Nephron progenitor cell (in vitro differentiated cells): ENCODE results near the gene ANO9.

Source experiments
- DNase-seq: peaks from one replicate; pipeline ENCODE4 v3.0.0; 2021
- H3K27ac Mint-ChIP-seq: 2 replicates; pipeline ENCODE4 v1.8.0; 2021; ENCODE audit warnings: mild to moderate bottlenecking, moderate library complexity, mixed read lengths
- H3K27me3 Mint-ChIP-seq: 2 replicates; pipeline ENCODE4 v1.8.0; 2021; ENCODE audit warnings: mild to moderate bottlenecking, low read depth, mixed read lengths; ENCODE audit not compliant: poor library complexity
- H3K36me3 Mint-ChIP-seq: 2 replicates; pipeline ENCODE4 v1.8.0; 2021; ENCODE audit warnings: low read depth, mixed read lengths
- H3K4me1 Mint-ChIP-seq: 2 replicates; pipeline ENCODE4 v1.8.0; 2021; ENCODE audit warnings: mixed read lengths
- H3K4me3 Mint-ChIP-seq: 2 replicates; pipeline ENCODE4 v1.8.0; 2021; ENCODE audit warnings: mild to moderate bottlenecking, moderate library complexity, mixed read lengths
- H3K9me3 Mint-ChIP-seq: 2 replicates; pipeline ENCODE4 v1.8.0; 2021; ENCODE audit warnings: mild to moderate bottlenecking, moderate library complexity, mixed read lengths
- CTCF ChIP-seq: fragments of 200-600 bp; sonication (generic); IDR thresholded peaks from 2 replicates; pipeline ENCODE4 v1.5.0; 2021; ENCODE audit warnings: antibody characterized with exemption

The ANO9 gene

GRCh38 chr11:419248-420005 lies 22.4 kb downstream of the ANO9 start:
- peak; percentile 1 for DNase-seq
- no peak overlapping the region for H3K4me3 Mint-ChIP-seq
- H3K27ac Mint-ChIP-seq = no peak overlapping the region
- H3K27me3 Mint-ChIP-seq = peaks cover 62% of the 10 kb centered on the region
- H3K9me3 Mint-ChIP-seq = peaks cover 3% of the 10 kb centered on the region
- H3K4me1 Mint-ChIP-seq = peaks cover 18% of the 10 kb centered on the region
- no peak for TF ChIP-seq CTCF
- H3K36me3 Mint-ChIP-seq = no peaks in the 10 kb centered on the region

- Mint-ChIP-seq H3K27ac (no peak overlapping the region), H3K36me3 (no peaks in the 10 kb centered on the region), H3K4me1 (peaks cover 20% of the 10 kb centered on the region), H3K27me3 (peaks cover 60% of the 10 kb centered on the region), H3K9me3 (no peaks in the 10 kb centered on the region), H3K4me3 (no peak overlapping the region)
- DNase-seq = peak; percentile 2
- TF ChIP-seq CTCF = no peak
Measured at GRCh38 chr11:418343-419247, 23.2 kb downstream of the ANO9 start.

GRCh38 chr11:417652-418342 lies 24.0 kb downstream of the ANO9 start:
- Mint-ChIP-seq H3K27ac (no peak overlapping the region), H3K4me3 (peak overlapping the region; percentile 73)

GRCh38 chr11:416757-417621 lies 24.8 kb downstream of the ANO9 start:
- Mint-ChIP-seq H3K9me3 (no peaks in the 10 kb centered on the region), H3K27ac (no peak overlapping the region), H3K4me1 (peaks cover 20% of the 10 kb centered on the region), H3K4me3 (no peak overlapping the region), H3K36me3 (no peaks in the 10 kb centered on the region), H3K27me3 (peaks cover 64% of the 10 kb centered on the region)
- DNase-seq = peak; percentile 53
- TF ChIP-seq CTCF = no peak

More at GRCh38 chr11:417652-418342, 24.0 kb downstream of the ANO9 start:
- H3K4me1 Mint-ChIP-seq = peaks cover 20% of the 10 kb centered on the region
- peaks cover 63% of the 10 kb centered on the region for H3K27me3 Mint-ChIP-seq
- no peaks in the 10 kb centered on the region for H3K36me3 Mint-ChIP-seq
- no peak for DNase-seq
- no peaks in the 10 kb centered on the region for H3K9me3 Mint-ChIP-seq
- no peak for TF ChIP-seq CTCF

- Mint-ChIP-seq H3K4me3 (peak overlapping the region; percentile 72), H3K27me3 (peaks cover 59% of the 10 kb centered on the region), H3K9me3 (no peaks in the 10 kb centered on the region), H3K27ac (no peak overlapping the region), H3K36me3 (no peaks in the 10 kb centered on the region), H3K4me1 (peaks cover 20% of the 10 kb centered on the region)
- no peak for TF ChIP-seq CTCF
- no peak for DNase-seq
Measured at GRCh38 chr11:416051-416756, 25.6 kb downstream of the ANO9 start.
